ENCODE results near the gene RPP21. TPM values are rescaled to one million over a fixed set of nuclear protein-coding genes. Genes with fewer than 3 reads are reported as not detected.

RPP21 gene
- total RNA-seq, 1 donor from 2014 or later = 38.4 TPM

DNA sequence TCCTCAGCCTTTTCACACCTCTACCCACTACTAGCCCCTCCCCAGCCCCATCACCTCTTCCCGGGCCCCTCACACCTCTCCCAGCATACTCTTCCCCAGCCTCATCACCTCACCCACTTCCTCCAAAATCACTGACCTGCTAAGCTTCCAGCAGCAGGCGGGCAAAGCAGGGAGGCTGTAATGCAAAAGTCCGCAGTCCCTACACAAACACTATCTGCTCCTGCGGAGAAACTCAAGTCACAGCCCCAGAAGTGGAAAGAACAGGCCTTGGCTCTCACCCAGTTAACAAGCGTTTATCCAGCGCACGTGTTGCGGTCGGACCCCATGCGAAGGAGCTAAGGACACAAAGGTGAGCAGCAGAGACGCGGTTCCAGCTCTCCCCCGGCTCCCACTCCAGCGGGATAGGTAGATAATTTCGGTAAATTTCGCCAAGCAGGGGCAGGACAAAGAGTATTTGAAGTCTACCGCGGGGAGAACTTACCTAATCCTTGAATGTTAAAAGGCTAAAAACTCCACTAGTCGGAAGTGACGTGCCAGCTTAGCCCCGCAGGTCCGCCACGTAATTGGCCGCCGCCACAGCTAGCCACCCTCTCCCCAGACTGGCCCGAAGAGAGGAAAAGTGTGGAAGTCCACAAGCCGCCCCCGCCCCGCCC lies 19.0 kb upstream of the RPP21 start:
- no peak for DNase-seq (ENCODE audit: low spot score)
- Mint-ChIP-seq H3K36me3 (ENCODE audit: low read depth) (peaks cover 11% of the 10 kb centered on the region), H3K9me3 (ENCODE audit: low read depth) (no peaks in the 10 kb centered on the region), H3K27ac (ENCODE audit: unreplicated experiment) (peak overlapping the region; percentile 99), H3K4me3 (ENCODE audit: unreplicated experiment) (peak overlapping the region; percentile 98), H3K4me1 (ENCODE audit: low read depth) (peaks cover 63% of the 10 kb centered on the region), H3K27me3 (ENCODE audit: low read depth) (no peaks in the 10 kb centered on the region)
- TF ChIP-seq, protein P1, sequence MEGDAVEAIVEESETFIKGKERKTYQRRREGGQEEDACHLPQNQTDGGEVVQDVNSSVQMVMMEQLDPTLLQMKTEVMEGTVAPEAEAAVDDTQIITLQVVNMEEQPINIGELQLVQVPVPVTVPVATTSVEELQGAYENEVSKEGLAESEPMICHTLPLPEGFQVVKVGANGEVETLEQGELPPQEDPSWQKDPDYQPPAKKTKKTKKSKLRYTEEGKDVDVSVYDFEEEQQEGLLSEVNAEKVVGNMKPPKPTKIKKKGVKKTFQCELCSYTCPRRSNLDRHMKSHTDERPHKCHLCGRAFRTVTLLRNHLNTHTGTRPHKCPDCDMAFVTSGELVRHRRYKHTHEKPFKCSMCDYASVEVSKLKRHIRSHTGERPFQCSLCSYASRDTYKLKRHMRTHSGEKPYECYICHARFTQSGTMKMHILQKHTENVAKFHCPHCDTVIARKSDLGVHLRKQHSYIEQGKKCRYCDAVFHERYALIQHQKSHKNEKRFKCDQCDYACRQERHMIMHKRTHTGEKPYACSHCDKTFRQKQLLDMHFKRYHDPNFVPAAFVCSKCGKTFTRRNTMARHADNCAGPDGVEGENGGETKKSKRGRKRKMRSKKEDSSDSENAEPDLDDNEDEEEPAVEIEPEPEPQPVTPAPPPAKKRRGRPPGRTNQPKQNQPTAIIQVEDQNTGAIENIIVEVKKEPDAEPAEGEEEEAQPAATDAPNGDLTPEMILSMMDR (IDR thresholded peaks at IDR 0.05) = peak; percentile 27

DNA sequence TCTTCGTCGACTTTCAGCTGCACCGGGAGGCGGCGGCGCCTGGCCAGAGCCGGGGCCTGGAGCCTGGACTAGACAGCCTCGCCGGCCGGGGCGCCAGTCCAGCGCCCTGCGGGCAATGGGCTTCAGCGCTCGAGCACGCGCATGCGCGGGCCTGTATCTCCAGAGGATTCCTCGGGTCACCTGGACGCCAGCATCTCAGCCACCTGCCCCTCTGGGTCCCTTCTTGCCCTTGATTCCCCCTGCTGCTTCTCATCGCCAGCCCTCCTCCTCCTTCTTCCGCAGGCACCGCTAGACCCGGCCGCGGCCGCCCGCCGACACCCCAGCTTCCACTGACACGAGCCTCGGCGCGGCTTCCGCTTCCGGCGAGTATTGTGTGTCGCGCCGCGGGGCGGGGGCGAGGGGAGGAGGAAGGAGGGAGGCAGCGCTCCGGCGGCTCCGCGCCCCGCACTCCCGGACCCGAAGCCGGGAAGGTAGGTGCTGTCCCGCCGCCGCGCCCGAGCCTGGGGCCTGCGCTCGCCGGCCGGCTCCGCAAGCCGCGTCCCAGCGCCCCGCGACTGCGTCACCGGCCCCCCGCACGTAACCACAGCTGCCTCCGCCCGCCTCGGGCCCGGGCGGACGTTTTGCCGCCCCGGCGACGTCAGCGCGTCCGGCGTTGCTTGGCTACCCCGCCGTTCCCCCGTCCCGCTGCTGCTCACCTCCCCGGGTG lies 18.3 kb upstream of the RPP21 start, which contains the start of gene TRIM39:
TSS of gene TRIM39 (plus strand) at position 402 of the 706 bp plus-strand sequence. CDS start 2,391 bp downstream, outside the sequence.
- peaks cover 57% of the 10 kb centered on the region for H3K4me1 Mint-ChIP-seq (ENCODE audit: low read depth)
- DNase-seq (ENCODE audit: low spot score) = peak; percentile 95
- peaks cover 14% of the 10 kb centered on the region for H3K36me3 Mint-ChIP-seq (ENCODE audit: low read depth)
- H3K27ac Mint-ChIP-seq (ENCODE audit: unreplicated experiment) = peak within 1 kb of the TSS; percentile 99
- peak within 1 kb of the TSS; percentile 98 for H3K4me3 Mint-ChIP-seq (ENCODE audit: unreplicated experiment)
- TF ChIP-seq, protein P1 (IDR thresholded peaks at IDR 0.05) = no peak
- no peaks in the 10 kb centered on the region for H3K27me3 Mint-ChIP-seq (ENCODE audit: low read depth)
- no peaks in the 10 kb centered on the region for H3K9me3 Mint-ChIP-seq (ENCODE audit: low read depth)

DNA sequence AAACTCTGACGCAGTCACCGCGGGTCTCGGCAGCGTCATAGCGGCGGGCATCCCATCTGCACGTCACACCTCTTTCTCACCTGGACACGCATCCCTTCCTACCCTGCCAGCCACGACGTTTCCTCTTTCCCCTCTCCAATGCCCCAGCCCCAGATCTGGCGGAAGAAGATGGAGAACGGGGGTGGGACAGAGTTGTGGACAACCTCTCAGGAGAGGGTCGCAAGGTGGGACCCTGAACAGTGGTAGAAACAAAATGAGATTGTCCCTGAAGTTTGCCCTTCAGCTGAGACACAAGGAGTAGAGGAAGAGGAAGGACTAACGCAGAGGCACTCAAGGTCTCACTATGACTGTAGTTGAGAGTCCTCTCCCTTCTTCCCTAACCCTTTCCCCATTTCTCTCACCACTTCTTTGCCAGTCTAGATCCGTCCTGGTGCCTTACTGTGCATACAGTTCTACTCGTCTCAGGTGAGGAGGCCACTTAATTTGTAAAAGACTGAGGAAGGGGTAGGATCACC lies 17.7 kb upstream of the RPP21 start:
- H3K9me3 Mint-ChIP-seq (ENCODE audit: low read depth) = no peaks in the 10 kb centered on the region
- TF ChIP-seq, protein P1 (IDR thresholded peaks at IDR 0.05) = no peak
- H3K27me3 Mint-ChIP-seq (ENCODE audit: low read depth) = no peaks in the 10 kb centered on the region
- no peak for DNase-seq (ENCODE audit: low spot score)
- H3K36me3 Mint-ChIP-seq (ENCODE audit: low read depth) = peaks cover 18% of the 10 kb centered on the region
- peaks cover 52% of the 10 kb centered on the region for H3K4me1 Mint-ChIP-seq (ENCODE audit: low read depth)
- H3K4me3 Mint-ChIP-seq (ENCODE audit: unreplicated experiment) = peak overlapping the region; percentile 98
- peak overlapping the region; percentile 86 for H3K27ac Mint-ChIP-seq (ENCODE audit: unreplicated experiment)

DNA sequence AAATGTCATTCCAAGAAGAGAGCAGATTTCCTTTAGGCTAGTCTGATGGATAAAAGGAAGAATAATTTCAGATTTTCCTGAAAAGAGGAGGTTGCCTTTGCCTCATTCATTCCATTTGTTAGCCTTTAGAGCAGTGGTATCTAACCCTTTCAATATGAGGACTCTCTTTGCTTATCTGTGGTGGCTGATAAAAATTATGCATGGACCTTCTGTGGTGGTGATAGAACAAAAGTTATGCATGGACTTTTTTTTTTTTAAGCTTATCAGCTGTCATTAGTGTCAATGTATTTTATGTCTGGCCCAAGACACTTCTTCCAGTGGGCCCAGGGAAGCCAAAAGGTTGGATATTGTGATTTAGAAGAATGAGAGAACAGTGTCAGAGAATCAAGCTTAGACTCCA lies 16.6 kb upstream of the RPP21 start:
- Mint-ChIP-seq H3K27me3 (ENCODE audit: low read depth) (no peaks in the 10 kb centered on the region), H3K4me1 (ENCODE audit: low read depth) (peaks cover 41% of the 10 kb centered on the region), H3K9me3 (ENCODE audit: low read depth) (no peaks in the 10 kb centered on the region), H3K36me3 (ENCODE audit: low read depth) (peaks cover 19% of the 10 kb centered on the region), H3K4me3 (ENCODE audit: unreplicated experiment) (no peak overlapping the region), H3K27ac (ENCODE audit: unreplicated experiment) (peak overlapping the region; percentile 3)
- no peak for DNase-seq (ENCODE audit: low spot score)
- TF ChIP-seq, protein P1 (IDR thresholded peaks at IDR 0.05) = no peak

DNA sequence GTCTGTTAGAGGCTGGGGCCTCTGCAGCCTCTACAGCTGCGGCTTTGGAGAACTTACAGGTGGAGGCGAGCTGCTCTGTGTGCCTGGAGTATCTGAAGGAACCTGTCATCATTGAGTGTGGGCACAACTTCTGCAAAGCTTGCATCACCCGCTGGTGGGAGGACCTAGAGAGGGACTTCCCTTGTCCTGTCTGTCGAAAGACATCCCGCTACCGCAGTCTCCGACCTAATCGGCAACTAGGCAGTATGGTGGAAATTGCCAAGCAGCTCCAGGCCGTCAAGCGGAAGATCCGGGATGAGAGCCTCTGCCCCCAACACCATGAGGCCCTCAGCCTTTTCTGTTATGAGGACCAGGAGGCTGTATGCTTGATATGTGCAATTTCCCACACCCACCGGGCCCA lies 15.6 kb upstream of the RPP21 start:
- Mint-ChIP-seq H3K4me3 (ENCODE audit: unreplicated experiment) (no peak overlapping the region), H3K27ac (ENCODE audit: unreplicated experiment) (no peak overlapping the region), H3K9me3 (ENCODE audit: low read depth) (no peaks in the 10 kb centered on the region), H3K36me3 (ENCODE audit: low read depth) (peaks cover 19% of the 10 kb centered on the region), H3K27me3 (ENCODE audit: low read depth) (no peaks in the 10 kb centered on the region), H3K4me1 (ENCODE audit: low read depth) (peaks cover 32% of the 10 kb centered on the region)
- TF ChIP-seq, protein P1 (IDR thresholded peaks at IDR 0.05) = no peak
- no peak for DNase-seq (ENCODE audit: low spot score)

Data from chondrocyte (in vitro differentiated cells).